ENCODE measurements around the gene KLF15. TPM values are rescaled to one million over a fixed set of nuclear protein-coding genes. Genes with fewer than 3 reads are reported as not detected.

KLF15 gene
- 0.03 and 0.50 TPM in 2 replicates for total RNA-seq (2014; rRNA removed; shearing (Covaris generic))

GRCh38 chr3:126357295-126358037 is at the start of gene KLF15:
Gene KLF15, minus strand, starts transcription at chr3:126357408. Its CDS starts 4,486 bp downstream, at chr3:126352922.
- Histone ChIP-seq H3K27ac (no peak within 1 kb of the TSS), H3K36me3 (no peaks in the 10 kb centered on the region)

GRCh38 chr3:126406389-126407296 is 49.4 kb upstream of the KLF15 start:
- Histone ChIP-seq H3K4me3 (no peak overlapping the region), H3K4me1 (replicated peaks) (no peaks in the 10 kb centered on the region), H3K36me3 (no peaks in the 10 kb centered on the region), H3K27ac (no peak overlapping the region), H3K27me3 (replicated peaks) (peaks cover 14% of the 10 kb centered on the region), H3K9me3 (replicated peaks) (no peaks in the 10 kb centered on the region)
- peak in 1 of 2 experiments; percentile 21 for DNase-seq (ENCODE audit: low read depth in 1 of 2, low spot score in 2 of 2)

More at GRCh38 chr3:126357295-126358037, at the start of gene KLF15:
- peaks cover 25% of the 10 kb centered on the region for H3K4me1 ChIP-seq (replicated peaks)
- H3K27me3 ChIP-seq (replicated peaks), result peaks cover 17% of the 10 kb centered on the region
- H3K4me3 ChIP-seq, result peak within 1 kb of the TSS; percentile 43
- H3K9me3 ChIP-seq (replicated peaks), result no peaks in the 10 kb centered on the region
- peak; percentile 64 to 71 for DNase-seq (ENCODE audit: low read depth in 1 of 2, low spot score in 2 of 2)

GRCh38 chr3:126402666-126403302 is 45.6 kb upstream of the KLF15 start:
- H3K36me3 ChIP-seq, result no peaks in the 10 kb centered on the region
- no peak overlapping the region for H3K4me3 ChIP-seq
- H3K27me3 ChIP-seq (replicated peaks), result peaks cover 9% of the 10 kb centered on the region
- no peak overlapping the region for H3K27ac ChIP-seq
- DNase-seq (ENCODE audit: low read depth in 1 of 2, low spot score in 2 of 2), result peak in 1 of 2 experiments; percentile 24
- no peaks in the 10 kb centered on the region for H3K4me1 ChIP-seq (replicated peaks)
- H3K9me3 ChIP-seq (replicated peaks), result no peaks in the 10 kb centered on the region

GRCh38 chr3:126402178-126402577 is 45.0 kb upstream of the KLF15 start:
- DNase-seq (ENCODE audit: low read depth in 1 of 2, low spot score in 2 of 2), result no peak
- no peaks in the 10 kb centered on the region for H3K36me3 ChIP-seq
- H3K27ac ChIP-seq, result no peak overlapping the region
- H3K27me3 ChIP-seq (replicated peaks), result peaks cover 3% of the 10 kb centered on the region
- no peak overlapping the region for H3K4me3 ChIP-seq
- H3K4me1 ChIP-seq (replicated peaks), result no peaks in the 10 kb centered on the region
- H3K9me3 ChIP-seq (replicated peaks), result no peaks in the 10 kb centered on the region

GRCh38 chr3:126401611-126402160 is 44.5 kb upstream of the KLF15 start:
- H3K36me3 ChIP-seq, result no peaks in the 10 kb centered on the region
- peaks cover 3% of the 10 kb centered on the region for H3K27me3 ChIP-seq (replicated peaks)
- no peaks in the 10 kb centered on the region for H3K9me3 ChIP-seq (replicated peaks)
- H3K27ac ChIP-seq, result no peak overlapping the region
- H3K4me3 ChIP-seq, result no peak overlapping the region
- peak in 1 of 2 experiments; percentile 19 for DNase-seq (ENCODE audit: low read depth in 1 of 2, low spot score in 2 of 2)
- no peaks in the 10 kb centered on the region for H3K4me1 ChIP-seq (replicated peaks)

GRCh38 chr3:126399756-126400155 is 42.5 kb upstream of the KLF15 start:
- Histone ChIP-seq H3K4me3 (no peak overlapping the region), H3K27ac (no peak overlapping the region), H3K27me3 (replicated peaks) (no peaks in the 10 kb centered on the region; the same call in none of the 2 replicates), H3K36me3 (no peaks in the 10 kb centered on the region), H3K9me3 (replicated peaks) (no peaks in the 10 kb centered on the region), H3K4me1 (replicated peaks) (no peaks in the 10 kb centered on the region)
- DNase-seq (ENCODE audit: low read depth in 1 of 2, low spot score in 2 of 2), result no peak

- no peak for DNase-seq (ENCODE audit: low read depth in 1 of 2, low spot score in 2 of 2)
- no peaks in the 10 kb centered on the region for H3K36me3 ChIP-seq
- H3K4me3 ChIP-seq, result no peak overlapping the region
- peaks cover 4% of the 10 kb centered on the region for H3K27me3 ChIP-seq (replicated peaks)
- H3K9me3 ChIP-seq (replicated peaks), result no peaks in the 10 kb centered on the region
- no peaks in the 10 kb centered on the region for H3K4me1 ChIP-seq (replicated peaks)
- no peak overlapping the region for H3K27ac ChIP-seq
Measured at GRCh38 chr3:126399351-126399735, 42.1 kb upstream of the KLF15 start.

GRCh38 chr3:126398423-126399350 is 41.5 kb upstream of the KLF15 start:
- Histone ChIP-seq H3K36me3 (no peaks in the 10 kb centered on the region), H3K4me1 (replicated peaks) (no peaks in the 10 kb centered on the region), H3K27me3 (replicated peaks) (peaks cover 11% of the 10 kb centered on the region; the same call in 1 of the 2 replicates), H3K9me3 (replicated peaks) (no peaks in the 10 kb centered on the region), H3K4me3 (no peak overlapping the region), H3K27ac (no peak overlapping the region)
- no peak for DNase-seq (ENCODE audit: low read depth in 1 of 2, low spot score in 2 of 2)

- no peak overlapping the region for H3K4me3 ChIP-seq
- H3K4me1 ChIP-seq (replicated peaks), result no peaks in the 10 kb centered on the region
- no peak for DNase-seq (ENCODE audit: low read depth in 1 of 2, low spot score in 2 of 2)
- no peak overlapping the region for H3K27ac ChIP-seq
- no peaks in the 10 kb centered on the region for H3K36me3 ChIP-seq
- H3K9me3 ChIP-seq (replicated peaks), result no peaks in the 10 kb centered on the region
- peaks cover 18% of the 10 kb centered on the region; the same call in 1 of the 2 replicates for H3K27me3 ChIP-seq (replicated peaks)
Measured at GRCh38 chr3:126397610-126398422, 40.6 kb upstream of the KLF15 start.

GRCh38 chr3:126396536-126396935 is 39.3 kb upstream of the KLF15 start:
- Histone ChIP-seq H3K27ac (no peak overlapping the region), H3K27me3 (replicated peaks) (peaks cover 18% of the 10 kb centered on the region; the same call in 1 of the 2 replicates), H3K4me3 (no peak overlapping the region), H3K9me3 (replicated peaks) (no peaks in the 10 kb centered on the region), H3K36me3 (no peaks in the 10 kb centered on the region), H3K4me1 (replicated peaks) (no peaks in the 10 kb centered on the region)
- no peak for DNase-seq (ENCODE audit: low read depth in 1 of 2, low spot score in 2 of 2)

GRCh38 chr3:126395846-126396513 is 38.8 kb upstream of the KLF15 start:
- Histone ChIP-seq H3K4me1 (replicated peaks) (no peaks in the 10 kb centered on the region), H3K9me3 (replicated peaks) (no peaks in the 10 kb centered on the region), H3K27ac (no peak overlapping the region), H3K4me3 (no peak overlapping the region), H3K27me3 (replicated peaks) (peaks cover 18% of the 10 kb centered on the region; the same call in 1 of the 2 replicates), H3K36me3 (no peaks in the 10 kb centered on the region)
- DNase-seq (ENCODE audit: low read depth in 1 of 2, low spot score in 2 of 2), result no peak

Data from SJSA1 (cell line).